ENCODE results near the gene BDH1. TPM values are rescaled to one million over a fixed set of nuclear protein-coding genes. Genes with fewer than 3 reads are reported as not detected.
"Not testable (repeated sequence)": the region's sequence is repeated elsewhere in the genome, so short reads cannot be mapped to it uniquely, and the experiment has no call there.

The BDH1 gene, protein sequence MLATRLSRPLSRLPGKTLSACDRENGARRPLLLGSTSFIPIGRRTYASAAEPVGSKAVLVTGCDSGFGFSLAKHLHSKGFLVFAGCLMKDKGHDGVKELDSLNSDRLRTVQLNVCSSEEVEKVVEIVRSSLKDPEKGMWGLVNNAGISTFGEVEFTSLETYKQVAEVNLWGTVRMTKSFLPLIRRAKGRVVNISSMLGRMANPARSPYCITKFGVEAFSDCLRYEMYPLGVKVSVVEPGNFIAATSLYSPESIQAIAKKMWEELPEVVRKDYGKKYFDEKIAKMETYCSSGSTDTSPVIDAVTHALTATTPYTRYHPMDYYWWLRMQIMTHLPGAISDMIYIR
- total RNA-seq (10 to 100 TPM; 12.8 to 22.4 TPM), polyA plus RNA-seq (ENCODE audit: insufficient read depth, low read depth, low replicate concordance) (14.4 TPM)
- long read RNA-seq, donor 1, partial matches to known transcripts: 0 of 2 reads
- long read RNA-seq, donor 1, other reads (novel, unspliced or antisense): 0 of 2 reads
- long read RNA-seq, donor 2, transcript BDH1-202 (7 exons, 3,455 nt): major isoform, 6 of 6 reads
- long read RNA-seq, donor 2, partial matches to known transcripts: 0 of 6 reads
- long read RNA-seq, donor 2, other reads (novel, unspliced or antisense): 0 of 6 reads

DNA sequence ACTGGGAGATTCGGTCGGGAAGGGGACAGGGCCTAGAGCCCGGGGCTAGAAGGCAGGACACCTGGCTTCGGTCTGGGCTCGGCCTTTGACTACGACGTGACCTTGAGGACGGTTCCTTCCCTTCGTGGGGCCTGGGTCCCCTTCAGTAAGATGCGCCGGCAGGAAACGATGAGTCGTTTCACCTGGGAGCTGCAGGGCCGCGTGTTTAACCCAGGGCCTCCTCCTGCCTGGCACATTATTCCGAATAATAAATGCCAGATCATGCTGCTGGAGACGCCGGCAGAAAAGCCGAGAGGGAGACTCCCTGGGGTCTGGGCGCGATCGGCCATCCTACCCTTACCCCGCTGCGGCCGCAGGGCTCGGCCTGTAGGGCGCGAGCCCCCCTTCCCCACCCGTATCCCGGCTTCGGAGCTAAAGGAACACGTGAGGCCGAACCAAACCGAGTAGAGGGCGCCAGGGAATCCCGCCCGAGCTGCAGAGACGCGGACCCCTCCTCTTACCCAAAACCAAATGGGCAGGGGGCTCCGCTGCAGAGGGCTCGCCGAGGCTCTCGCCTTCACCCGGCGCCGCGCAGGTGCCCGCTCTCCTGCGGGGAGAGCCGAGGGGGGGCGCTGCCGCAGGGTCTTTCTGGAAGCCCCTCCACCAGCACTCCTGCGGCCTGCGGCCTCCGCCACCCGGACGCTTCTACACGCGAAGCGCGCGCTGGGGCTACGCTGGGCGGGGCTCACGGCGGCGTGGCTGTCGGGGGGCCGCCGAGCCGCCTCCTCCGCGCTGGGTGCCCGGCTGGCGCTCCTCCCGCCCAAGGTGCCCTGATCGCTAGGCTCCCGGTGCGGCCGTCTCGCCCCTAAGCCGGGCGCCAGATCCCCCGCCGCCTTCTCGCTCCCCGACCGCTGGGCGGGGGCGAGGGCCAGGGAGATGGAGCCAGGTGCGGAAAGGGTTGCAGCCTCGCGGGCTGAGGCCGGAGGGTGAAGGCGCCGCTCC, at the start of gene BDH1:
BDH1 (minus strand) TSS at position 688 of the 981 bp plus-strand sequence. CDS start 9,525 bp downstream, outside the sequence.
- H3K4me3 ChIP-seq: peak within 1 kb of the TSS; percentile 55 to 91
- 0% methylated on average over 3 to 59 of the region's 96 CpGs for WGBS, 2 donors
- no peaks in the 10 kb centered on the region for H3K9me3 ChIP-seq
- peak; percentile 54 for DNase-seq
- H3K4me1 ChIP-seq: no peaks in the 10 kb centered on the region
- H3K36me3 ChIP-seq (ENCODE audit: low read depth, missing control alignments): no peaks in the 10 kb centered on the region
- H3K27me3 ChIP-seq: no peaks in the 10 kb centered on the region
- no peak for TF ChIP-seq POLR2A (IDR thresholded peaks at IDR 0.05)
- TF ChIP-seq, protein P1, sequence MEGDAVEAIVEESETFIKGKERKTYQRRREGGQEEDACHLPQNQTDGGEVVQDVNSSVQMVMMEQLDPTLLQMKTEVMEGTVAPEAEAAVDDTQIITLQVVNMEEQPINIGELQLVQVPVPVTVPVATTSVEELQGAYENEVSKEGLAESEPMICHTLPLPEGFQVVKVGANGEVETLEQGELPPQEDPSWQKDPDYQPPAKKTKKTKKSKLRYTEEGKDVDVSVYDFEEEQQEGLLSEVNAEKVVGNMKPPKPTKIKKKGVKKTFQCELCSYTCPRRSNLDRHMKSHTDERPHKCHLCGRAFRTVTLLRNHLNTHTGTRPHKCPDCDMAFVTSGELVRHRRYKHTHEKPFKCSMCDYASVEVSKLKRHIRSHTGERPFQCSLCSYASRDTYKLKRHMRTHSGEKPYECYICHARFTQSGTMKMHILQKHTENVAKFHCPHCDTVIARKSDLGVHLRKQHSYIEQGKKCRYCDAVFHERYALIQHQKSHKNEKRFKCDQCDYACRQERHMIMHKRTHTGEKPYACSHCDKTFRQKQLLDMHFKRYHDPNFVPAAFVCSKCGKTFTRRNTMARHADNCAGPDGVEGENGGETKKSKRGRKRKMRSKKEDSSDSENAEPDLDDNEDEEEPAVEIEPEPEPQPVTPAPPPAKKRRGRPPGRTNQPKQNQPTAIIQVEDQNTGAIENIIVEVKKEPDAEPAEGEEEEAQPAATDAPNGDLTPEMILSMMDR (IDR thresholded peaks at IDR 0.05): no peak
- intact Hi-C loops (cut with DNase I; ENCODE audit: low total_unique reads): no loop called here
- peak within 1 kb of the TSS; percentile 85 to 89 for H3K27ac ChIP-seq

DNA sequence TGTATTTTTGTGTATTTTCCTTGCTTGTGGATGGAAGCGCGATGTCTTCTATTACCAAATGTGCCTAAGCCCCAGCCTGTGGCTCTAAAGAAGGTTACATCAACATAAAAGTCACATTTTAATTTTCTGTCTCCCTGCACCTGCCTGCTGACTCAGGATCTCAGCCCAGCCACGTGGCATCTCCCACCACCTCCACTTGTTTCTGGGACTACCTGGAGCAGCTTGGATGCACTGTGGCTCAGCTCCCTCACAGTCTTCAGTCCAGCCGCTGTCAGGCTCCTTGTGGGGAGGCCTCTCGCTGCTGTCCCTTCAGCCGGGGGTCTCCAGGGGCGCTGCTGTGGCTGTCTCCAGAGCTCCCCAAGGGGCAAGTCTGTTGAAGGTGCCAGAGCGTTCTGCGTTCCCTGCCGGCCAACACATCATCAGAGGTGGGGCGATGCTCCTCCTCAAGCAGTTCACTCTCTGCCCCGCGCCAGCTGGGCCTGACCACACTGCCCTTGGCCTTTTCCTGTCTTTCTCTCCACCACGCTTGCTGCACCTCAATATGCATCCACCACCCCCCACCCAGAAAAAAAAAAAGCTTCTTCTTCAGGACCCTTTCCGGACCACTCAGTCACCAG, 47.7 kb upstream of the BDH1 start:
- Histone ChIP-seq H3K27me3 (no peaks in the 10 kb centered on the region), H3K9me3 (no peaks in the 10 kb centered on the region), H3K4me3 (no peak overlapping the region), H3K27ac (peak overlapping the region in 1 of 2 donors; percentile 85), H3K4me1 (peaks cover 30% of the 10 kb centered on the region), H3K36me3 (ENCODE audit: low read depth, missing control alignments) (no peaks in the 10 kb centered on the region)
- 88 to 94% methylated on average over 15 of the region's 15 CpGs for WGBS, 2 donors
- intact Hi-C loops (cut with DNase I; ENCODE audit: low total_unique reads): no loop called here
- no peak for DNase-seq
- TF ChIP-seq, protein P1 (IDR thresholded peaks at IDR 0.05): no peak

DNA sequence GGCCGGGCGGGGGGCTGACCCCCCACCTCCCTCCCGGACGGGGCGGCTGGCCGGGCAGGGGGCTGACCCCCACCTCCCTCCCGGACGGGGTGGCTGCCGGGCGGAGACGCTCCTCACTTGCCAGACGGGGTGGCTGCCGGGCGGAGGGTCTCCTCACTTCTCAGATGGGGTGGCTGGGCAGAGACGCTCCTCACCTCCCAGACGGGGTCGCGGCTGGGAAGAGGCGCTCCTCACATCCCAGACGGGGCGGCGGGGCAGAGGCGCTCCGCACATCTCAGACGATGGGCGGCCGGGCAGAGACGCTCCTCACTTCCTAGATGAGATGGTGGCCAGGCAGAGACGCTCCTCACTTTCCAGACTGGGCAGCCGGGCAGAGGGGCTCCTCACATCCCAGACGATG, 46.6 kb upstream of the BDH1 start:
- Histone ChIP-seq H3K27ac (peak overlapping the region; percentile 75 to 85), H3K4me1 (peaks cover 32% of the 10 kb centered on the region)
- intact Hi-C loops (cut with DNase I; ENCODE audit: low total_unique reads); DNase-seq; H3K4me3 ChIP-seq; H3K36me3 ChIP-seq (ENCODE audit: low read depth, missing control alignments); H3K9me3 ChIP-seq; H3K27me3 ChIP-seq: not testable (repeated sequence)
- WGBS, 2 donors: 96% methylated on average over 24 of the region's 31 CpGs; no CpG with 5 or more reads in 1 of the 2 donors

DNA sequence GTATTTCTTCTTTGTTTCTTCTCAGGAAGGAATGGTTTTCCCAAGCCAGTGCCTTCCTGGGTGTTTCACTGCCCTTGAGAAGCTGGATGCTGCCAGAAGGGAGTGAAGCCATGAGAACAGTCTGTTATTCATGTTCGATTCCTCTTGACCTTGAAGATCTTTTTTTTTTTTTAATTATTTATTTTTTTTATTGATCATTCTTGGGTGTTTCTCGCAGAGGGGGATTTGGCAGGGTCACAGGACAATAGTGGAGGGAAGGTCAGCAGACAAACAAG, 45.7 kb upstream of the BDH1 start:
- intact Hi-C loops (cut with DNase I; ENCODE audit: low total_unique reads); H3K9me3 ChIP-seq; H3K36me3 ChIP-seq (ENCODE audit: low read depth, missing control alignments); H3K27me3 ChIP-seq; H3K4me3 ChIP-seq: not testable (repeated sequence)
- peaks cover 36% of the 10 kb centered on the region for H3K4me1 ChIP-seq
- DNase-seq: peak; percentile 82
- WGBS, 2 donors: 21 to 42% methylated on average over 2 of the region's 2 CpGs
- peak overlapping the region; percentile 75 to 85 for H3K27ac ChIP-seq

DNA sequence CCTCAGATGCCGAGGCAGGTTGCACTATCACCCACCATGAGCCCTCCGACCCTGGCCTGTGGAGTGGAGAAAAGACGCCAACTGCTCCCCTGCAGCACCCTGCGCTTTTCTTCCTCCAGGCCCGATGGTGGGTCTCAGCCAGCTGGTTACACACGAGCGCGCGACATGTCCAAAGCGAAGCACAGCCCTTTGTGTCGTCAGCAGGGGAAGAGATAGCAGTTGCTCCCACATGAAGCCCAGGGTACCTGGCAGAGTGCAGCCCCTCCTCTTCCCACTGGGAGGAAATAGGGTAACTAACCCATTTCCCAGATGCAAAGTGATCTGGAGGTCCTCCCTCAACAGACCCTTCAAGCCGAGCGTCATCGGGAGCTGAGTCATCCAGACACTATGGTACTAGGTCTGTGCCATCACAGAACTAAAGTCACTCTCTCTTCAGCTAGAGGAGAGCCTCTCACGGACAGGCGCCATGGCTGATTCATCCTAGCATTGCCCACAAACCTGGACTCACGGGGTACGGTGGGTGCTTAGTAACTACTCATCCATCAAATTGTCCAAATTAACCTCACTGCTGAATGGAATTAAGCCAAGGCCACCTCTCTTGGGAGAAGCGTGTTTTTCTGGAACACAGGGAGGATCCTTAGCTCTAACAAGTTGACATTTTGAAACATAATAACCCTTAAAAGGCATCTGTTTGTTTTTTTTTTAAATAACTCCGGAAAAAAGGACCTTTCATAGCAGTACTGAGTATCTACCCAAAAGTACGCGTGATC, 45.2 kb upstream of the BDH1 start:
- peak; percentile 73 for DNase-seq
- Histone ChIP-seq H3K4me1 (peaks cover 36% of the 10 kb centered on the region), H3K36me3 (ENCODE audit: low read depth, missing control alignments) (no peaks in the 10 kb centered on the region), H3K9me3 (no peaks in the 10 kb centered on the region), H3K27ac (peak overlapping the region; percentile 77 to 85), H3K4me3 (no peak overlapping the region), H3K27me3 (no peaks in the 10 kb centered on the region)
- TF ChIP-seq POLR2A (IDR thresholded peaks at IDR 0.05): no peak
- TF ChIP-seq, protein P1 (IDR thresholded peaks at IDR 0.05): peak in 1 of 3 experiments; percentile 4
- intact Hi-C loops (cut with DNase I; ENCODE audit: low total_unique reads): no loop called here
- 49 to 51% methylated on average over 14 to 22 of the region's 22 CpGs for WGBS, 2 donors

Measured in testis (tissue), 5 donors.